GM21786 (cell line): ENCODE measurements around the gene GMEB1.
"Not testable (repeated sequence)": the region's sequence is repeated elsewhere in the genome, so short reads cannot be mapped to it uniquely, and the experiment has no call there.

Experiments used
- ATAC-seq: cut with Tn5 transposase; IDR thresholded peaks from one replicate; pipeline ENCODE4 v1.9.1; 2021; ENCODE audit not compliant: unreplicated experiment

Gene GMEB1

DNA sequence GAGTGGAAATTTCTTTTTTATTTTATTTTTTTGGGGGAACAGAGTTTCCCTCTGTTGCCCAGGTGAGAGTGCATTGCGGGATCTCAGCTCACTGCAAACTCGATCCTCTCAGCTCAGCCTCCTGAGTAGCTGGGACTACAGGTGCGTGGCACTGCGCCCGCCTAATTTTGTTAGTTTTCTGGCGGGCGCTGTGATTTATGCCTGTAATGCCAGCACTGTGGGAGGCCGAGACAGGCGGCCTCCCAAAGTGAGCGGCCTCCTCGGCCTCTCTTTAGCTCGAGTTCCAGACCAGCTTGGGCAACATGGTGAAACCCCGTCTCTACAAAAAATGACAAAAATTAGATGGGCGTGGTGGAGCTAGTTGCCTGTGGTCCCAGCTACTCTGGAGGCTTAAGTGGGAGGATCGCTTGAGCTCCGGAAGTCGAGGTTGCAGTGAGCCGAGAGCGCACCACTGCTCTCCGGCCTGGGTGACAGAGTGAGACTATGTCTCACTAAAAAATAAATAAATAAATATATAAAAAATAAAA is 2.7 kb downstream of the GMEB1 start:
- ATAC-seq, result no peak

GRCh38 chr1:28672971-28673370 is 4.4 kb downstream of the GMEB1 start:
- ATAC-seq, result not testable (repeated sequence)

GRCh38 chr1:28675924-28676257 is 7.3 kb downstream of the GMEB1 start:
- no peak for ATAC-seq

GRCh38 chr1:28680151-28680550 is 11.6 kb downstream of the GMEB1 start:
- ATAC-seq, result no peak

DNA sequence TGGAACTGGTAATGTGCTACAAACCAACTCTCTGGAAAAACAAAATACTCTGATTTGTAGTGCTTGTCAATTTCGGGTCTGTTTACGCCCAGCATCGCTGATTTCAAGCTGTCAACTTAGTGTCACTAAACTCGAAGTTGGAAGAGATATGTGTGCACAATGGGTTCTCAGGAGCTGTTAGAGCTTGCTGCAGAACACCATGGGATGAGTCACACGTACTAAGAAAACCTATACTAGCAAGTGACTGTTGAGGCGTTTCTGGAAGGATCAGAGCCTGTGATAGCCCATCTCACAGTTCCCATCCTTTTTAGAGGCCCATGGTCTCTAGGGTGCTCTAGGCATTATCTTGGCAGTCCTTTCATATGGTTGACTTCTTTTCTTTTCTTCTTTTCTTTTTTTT is 14.3 kb downstream of the GMEB1 start:
- ATAC-seq, result no peak

DNA sequence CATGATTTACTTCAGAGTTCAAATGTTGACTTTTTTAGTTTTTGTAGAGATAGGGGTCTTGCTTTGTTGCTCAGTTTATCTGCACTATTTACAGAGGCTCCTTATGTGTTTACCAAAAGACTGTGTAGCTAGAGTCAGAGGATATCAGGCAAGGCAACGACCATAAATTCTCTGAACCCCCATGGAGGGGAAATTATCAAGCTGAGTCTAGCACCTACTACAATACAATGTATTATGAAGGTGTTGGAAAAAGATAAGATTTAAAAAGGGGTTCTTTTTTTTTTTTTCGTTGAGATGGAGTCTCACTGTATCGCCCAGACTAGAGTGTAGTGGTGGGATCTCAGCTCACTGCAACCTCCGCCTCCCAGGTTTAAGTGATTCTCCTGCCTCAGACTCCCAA is 16.4 kb downstream of the GMEB1 start:
- ATAC-seq, result no peak

DNA sequence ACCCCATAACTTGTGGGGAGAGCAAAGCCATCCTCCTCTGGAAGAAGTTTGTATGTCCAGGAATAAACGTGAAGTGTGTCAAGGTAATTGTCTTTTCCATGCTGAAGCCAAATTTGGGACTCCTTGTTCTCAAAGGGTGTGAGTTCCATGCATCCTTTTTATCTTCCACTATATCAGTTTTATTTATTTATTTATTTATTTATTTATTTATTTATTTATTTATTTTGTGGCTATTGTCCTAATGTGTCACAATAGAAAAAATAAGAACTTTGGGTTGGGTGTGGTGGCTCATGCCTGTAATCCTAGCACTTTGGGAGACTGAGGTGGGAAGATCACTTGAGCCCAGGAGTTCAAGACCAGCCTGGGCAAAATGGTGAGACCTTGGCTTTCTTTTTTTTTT is 23.0 kb downstream of the GMEB1 start:
- not testable (repeated sequence) for ATAC-seq

GRCh38 chr1:28703629-28704028 is 35.0 kb downstream of the GMEB1 start:
- ATAC-seq, result no peak

DNA sequence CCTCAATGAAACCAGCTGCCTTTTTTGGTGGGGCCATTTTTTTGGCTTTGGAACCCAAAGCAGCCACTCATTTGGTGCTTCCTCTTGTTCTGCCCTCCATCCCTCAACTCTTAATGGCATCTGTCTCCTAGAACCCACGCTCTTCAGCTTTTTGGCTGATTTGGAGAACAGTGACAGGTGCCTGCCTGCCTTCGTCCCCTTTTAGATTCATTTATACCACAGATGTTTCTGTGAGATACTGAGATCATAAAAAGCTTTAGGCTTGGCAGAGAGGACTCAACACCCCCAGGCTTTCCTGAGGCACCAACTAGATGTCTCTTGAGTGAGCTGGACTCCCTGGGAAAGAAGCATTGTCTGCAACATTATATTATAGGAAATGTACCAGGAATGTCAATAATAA is 47.8 kb downstream of the GMEB1 start:
- no peak for ATAC-seq

- ATAC-seq, result no peak
Observed at GRCh38 chr1:28718166-28718565, 49.6 kb downstream of the GMEB1 start.

GRCh38 chr1:28718586-28719331 is 50.2 kb downstream of the GMEB1 start:
- no peak for ATAC-seq

GRCh38 chr1:28719332-28719619 is 50.7 kb downstream of the GMEB1 start:
- ATAC-seq, result no peak

DNA sequence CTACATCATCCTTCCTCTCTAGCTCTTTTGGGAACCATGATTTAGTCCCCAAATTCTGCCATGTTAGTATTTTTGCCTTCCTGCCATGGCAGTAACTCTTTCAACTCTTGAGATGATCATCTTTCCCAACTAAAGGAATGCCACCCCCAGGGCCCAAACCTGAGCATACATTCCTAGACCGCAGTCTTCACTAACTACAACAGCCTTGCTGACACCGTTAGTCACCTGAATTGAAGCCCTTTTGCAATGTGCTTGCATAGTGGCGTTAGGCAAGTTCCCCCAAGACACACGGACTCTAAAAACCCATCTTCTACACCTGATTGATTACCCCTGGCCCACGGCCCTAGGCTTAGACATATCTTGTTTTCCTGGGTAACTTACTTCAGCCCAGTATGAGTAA is 51.8 kb downstream of the GMEB1 start:
- no peak for ATAC-seq

DNA sequence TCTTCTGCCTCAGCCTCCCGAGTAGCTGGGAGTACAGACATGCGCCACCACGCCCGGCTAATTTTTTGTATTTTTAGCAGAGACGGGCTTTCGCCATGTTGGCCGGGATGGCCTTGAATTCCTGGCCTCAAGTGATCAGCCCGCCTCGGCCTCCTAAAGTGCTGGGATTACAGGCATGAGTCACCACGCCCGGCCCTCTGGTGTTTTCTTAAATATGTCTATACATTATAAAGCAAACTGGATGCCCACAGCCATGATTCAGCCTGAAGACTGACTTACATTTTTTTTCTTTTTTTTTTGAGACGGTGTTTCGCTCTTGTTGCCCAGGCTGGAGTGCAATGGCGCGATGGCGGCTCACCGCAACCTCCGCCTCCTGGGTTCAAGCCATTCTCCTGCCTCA is 53.3 kb downstream of the GMEB1 start:
- ATAC-seq, result not testable (repeated sequence)

DNA sequence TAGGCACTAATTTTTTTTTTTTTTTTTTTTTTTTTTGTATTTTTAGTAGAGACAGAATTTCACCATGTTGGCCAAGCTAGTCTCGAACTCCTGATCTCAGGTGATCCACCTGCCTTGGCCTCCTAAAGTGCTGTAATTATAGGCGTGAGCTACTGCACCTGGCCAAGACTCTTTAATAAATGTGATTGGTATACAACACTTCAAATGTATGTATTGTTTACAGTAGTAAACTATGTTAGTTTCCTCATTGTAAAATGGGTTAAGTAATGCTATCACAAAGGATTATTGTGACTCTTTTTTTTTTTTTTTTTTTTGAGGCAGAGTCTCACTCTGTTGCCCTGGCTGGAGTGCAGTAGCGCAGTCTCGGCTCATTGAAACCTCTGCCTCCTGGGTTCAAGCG is 56.8 kb downstream of the GMEB1 start:
- ATAC-seq, result not testable (repeated sequence)

DNA sequence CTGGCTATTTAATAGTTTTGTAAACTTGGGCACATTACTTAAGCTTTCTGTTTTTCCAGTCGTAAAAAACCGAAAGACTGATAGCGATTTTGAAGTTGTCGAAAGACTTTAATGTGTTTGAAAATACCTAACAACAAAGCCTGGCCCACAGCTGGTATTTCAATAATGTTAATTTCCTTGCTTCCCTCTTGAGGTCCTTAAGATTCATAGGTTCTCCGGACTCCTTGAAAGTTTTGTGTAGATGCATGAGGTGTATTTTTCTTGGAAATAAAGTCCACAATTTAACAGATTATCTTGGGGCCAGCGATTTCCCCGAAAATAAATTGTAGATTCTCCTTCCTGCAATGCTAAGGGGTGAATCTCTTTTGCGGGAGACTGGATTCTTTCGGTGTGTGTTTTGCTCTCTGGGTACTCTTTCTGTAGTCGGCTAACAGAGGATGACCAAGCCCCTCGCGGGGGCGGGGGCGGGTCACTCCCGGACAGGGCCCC is 67.4 kb downstream of the GMEB1 start:
- no peak for ATAC-seq

DNA sequence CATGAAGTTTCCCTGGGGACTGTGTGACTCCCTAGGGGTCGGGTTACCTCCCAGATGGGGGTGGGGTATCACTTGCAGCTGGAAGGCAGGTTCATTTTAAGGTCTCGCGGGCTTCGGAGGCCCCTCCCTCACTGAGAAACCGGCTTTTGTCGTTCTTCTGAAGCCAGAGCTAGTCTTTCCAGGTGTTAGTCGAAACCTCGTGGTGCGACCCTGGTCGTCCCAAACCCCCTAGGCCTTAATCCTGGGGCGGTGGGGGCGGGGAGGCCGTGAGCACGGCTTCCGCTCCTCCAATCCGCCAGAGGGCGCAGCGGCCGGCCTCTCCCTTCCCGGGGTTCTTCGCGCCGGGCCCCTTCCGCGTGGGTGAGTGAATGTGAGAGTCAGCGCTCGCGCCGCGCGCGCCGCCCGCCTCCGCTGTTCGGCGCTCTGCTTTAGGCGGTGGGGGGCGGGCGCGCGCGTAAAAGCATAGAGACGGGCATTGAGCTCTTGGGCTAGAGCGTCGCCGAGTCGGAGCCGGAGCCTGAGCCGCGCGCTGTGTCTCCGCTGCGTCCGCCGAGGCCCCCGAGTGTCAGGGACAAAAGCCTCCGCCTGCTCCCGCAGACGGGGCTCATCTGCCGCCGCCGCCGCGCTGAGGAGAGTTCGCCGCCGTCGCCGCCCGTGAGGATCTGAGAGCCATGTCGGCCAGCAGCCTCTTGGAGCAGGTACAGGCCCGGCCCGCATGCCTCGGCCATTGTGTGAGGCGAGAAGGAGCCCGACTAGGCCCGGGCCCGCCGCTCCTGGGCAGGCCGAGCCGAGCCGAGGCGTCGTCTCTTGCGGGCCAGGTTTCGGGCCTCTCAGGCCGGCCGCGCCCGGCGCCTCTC is 68.1 kb downstream of the GMEB1 start, which contains the start of gene YTHDF2:
TSS of gene YTHDF2 (plus strand) at position 491 of the 857 bp plus-strand sequence. CDS start at position 672, 181 bp downstream.
- peak; percentile 78 for ATAC-seq

GRCh38 chr1:28737307-28738132 is 68.9 kb downstream of the GMEB1 start:
- ATAC-seq, result peak; percentile 16

GRCh38 chr1:28740118-28740517 is 71.5 kb downstream of the GMEB1 start:
- ATAC-seq, result no peak

- ATAC-seq, result no peak
Observed at GRCh38 chr1:28744184-28744583, 75.6 kb downstream of the GMEB1 start.

DNA sequence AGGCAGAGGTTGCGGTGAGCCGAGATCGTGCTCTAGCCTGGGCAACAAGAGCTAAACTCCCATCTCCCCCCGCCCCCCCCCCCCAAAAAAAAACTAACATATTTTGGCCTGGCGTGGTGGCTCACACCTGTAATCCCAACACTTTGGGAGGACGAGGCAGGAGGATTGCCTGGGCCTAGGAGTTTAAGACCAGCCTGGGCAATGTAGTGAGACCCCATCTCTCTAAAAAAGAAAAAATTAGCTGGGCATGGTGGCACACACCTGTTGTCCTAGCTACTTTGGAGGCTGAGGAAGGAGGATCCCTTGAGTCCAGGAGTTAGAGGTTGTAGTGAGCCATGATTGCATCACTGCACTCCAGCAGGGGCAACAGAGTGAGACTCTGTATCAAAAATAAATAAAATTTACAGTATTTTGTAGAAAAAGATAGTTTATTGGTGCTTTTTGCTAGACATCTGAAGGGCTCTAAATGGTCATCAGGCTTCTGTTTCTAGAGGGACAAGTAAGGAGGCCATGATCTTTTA is 77.1 kb downstream of the GMEB1 start:
- no peak for ATAC-seq
